Testis (tissue), 2 donors: Measurements from ENCODE around the gene PFKFB3.

Source experiments
- POLR2A ChIP-seq: fragments of 450-650 bp; IDR thresholded peaks from one replicate; pipeline ENCODE4 v1.6.1; 2017; ENCODE audit warnings: antibody characterized with exemption, mild to moderate bottlenecking, moderate library complexity
- TF ChIP-seq, protein P1 (sequence below), 3 experiments: fragments of 450-650 bp in 2 of 3; fragments of 200-600 bp in 1 of 3; sonication (generic) in 1 of 3; IDR thresholded peaks; one replicate each; pipeline ENCODE4 v1.5.1; 2016 to 2019; ENCODE audit warnings: antibody characterized with exemption in 3 of 3, mild to moderate bottlenecking in 2 of 3, moderate library complexity in 1 of 3

DNA sequence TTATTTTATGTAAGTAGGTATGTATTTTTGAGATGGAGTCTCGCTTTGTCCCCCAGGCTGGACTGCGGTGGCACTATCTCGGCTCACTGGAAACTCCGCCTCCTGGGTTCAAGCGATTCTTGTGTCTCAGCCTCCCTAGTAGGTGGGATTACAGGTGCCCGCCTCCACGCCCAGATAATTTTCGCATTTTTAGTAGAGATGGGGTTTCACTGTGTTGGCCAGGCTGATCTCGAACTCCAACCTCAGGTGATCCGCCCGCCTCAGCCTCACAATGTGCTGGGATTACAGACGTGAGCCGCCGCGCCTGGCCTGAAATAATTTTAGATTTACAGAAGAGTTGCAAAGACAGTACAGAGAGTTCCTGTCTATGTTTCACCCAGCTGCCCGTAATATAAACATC lies 37.5 kb downstream of the PFKFB3 start:
- TF ChIP-seq, protein P1, sequence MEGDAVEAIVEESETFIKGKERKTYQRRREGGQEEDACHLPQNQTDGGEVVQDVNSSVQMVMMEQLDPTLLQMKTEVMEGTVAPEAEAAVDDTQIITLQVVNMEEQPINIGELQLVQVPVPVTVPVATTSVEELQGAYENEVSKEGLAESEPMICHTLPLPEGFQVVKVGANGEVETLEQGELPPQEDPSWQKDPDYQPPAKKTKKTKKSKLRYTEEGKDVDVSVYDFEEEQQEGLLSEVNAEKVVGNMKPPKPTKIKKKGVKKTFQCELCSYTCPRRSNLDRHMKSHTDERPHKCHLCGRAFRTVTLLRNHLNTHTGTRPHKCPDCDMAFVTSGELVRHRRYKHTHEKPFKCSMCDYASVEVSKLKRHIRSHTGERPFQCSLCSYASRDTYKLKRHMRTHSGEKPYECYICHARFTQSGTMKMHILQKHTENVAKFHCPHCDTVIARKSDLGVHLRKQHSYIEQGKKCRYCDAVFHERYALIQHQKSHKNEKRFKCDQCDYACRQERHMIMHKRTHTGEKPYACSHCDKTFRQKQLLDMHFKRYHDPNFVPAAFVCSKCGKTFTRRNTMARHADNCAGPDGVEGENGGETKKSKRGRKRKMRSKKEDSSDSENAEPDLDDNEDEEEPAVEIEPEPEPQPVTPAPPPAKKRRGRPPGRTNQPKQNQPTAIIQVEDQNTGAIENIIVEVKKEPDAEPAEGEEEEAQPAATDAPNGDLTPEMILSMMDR (IDR thresholded peaks at IDR 0.05): no peak
- TF ChIP-seq POLR2A: no peak
